MM.1S (cell line): ENCODE data around the gene CCT5.

Experiments
- DNase-seq: peaks from one replicate; pipeline ENCODE4 v3.0.0-alpha.2; 2015
- H2AFZ ChIP-seq: fragments of 300-600 bp; sonication (generic); 2 replicates; pipeline ENCODE4 v1.6.0; 2016; ENCODE audit warnings: antibody characterized with exemption, low read length
- H3F3A ChIP-seq: fragments of 300-600 bp; sonication (generic); 2 replicates; pipeline ENCODE4 v1.6.1; 2016; ENCODE audit warnings: mild to moderate bottlenecking, antibody characterized with exemption, low read length, moderate library complexity, mixed read lengths; ENCODE audit not compliant: insufficient read depth
- H3K27ac ChIP-seq: fragments of 300-600 bp; sonication (generic); 2 replicates; pipeline ENCODE4 v1.5.1; 2016; ENCODE audit warnings: mild to moderate bottlenecking, low read length
- H3K27me3 ChIP-seq: fragments of 300-600 bp; sonication (generic); replicated peaks from 2 replicates; pipeline ENCODE4 v1.6.0; 2016; ENCODE audit warnings: low read length; ENCODE audit not compliant: insufficient read depth
- H3K36me3 ChIP-seq: fragments of 300-600 bp; sonication (generic); replicated peaks from 2 replicates; pipeline ENCODE4 v1.6.1; 2016; ENCODE audit warnings: mild to moderate bottlenecking, low read length, mixed read lengths; ENCODE audit not compliant: insufficient read depth
- H3K4me1 ChIP-seq: fragments of 300-600 bp; sonication (generic); 2 replicates; pipeline ENCODE4 v1.6.1; 2016; ENCODE audit warnings: low read length, mixed read lengths
- H3K4me2 ChIP-seq: fragments of 300-600 bp; sonication (generic); 2 replicates; pipeline ENCODE4 v1.6.0; 2016; ENCODE audit warnings: low read depth, low read length
- H3K4me3 ChIP-seq: fragments of 300-600 bp; sonication (generic); 2 replicates; pipeline ENCODE4 v1.5.1; 2016; ENCODE audit warnings: low read length, mixed read lengths
- H3K79me2 ChIP-seq: fragments of 300-600 bp; sonication (generic); 2 replicates; pipeline ENCODE4 v1.6.1; 2016; ENCODE audit warnings: mixed run types, low read length, mixed read lengths
- H3K9ac ChIP-seq: fragments of 300-600 bp; sonication (generic); 2 replicates; pipeline ENCODE4 v1.6.1; 2016; ENCODE audit warnings: low read length, mixed read lengths
- H3K9me2 ChIP-seq: fragments of 300-600 bp; sonication (generic); replicated peaks from 2 replicates; pipeline ENCODE4 v1.6.1; 2016; ENCODE audit warnings: mild to moderate bottlenecking, low read length, mixed read lengths; ENCODE audit not compliant: insufficient read depth
- H3K9me3 ChIP-seq: fragments of 300-600 bp; sonication (generic); replicated peaks from 2 replicates; pipeline ENCODE4 v1.6.1; 2016; ENCODE audit warnings: mild to moderate bottlenecking, low read length, mixed read lengths; ENCODE audit not compliant: insufficient read depth
- H4K20me1 ChIP-seq: fragments of 300-600 bp; sonication (generic); 2 replicates; pipeline ENCODE4 v1.6.1; 2016; ENCODE audit warnings: mild to moderate bottlenecking, low read length, moderate library complexity, mixed read lengths; ENCODE audit not compliant: insufficient read depth
- CTCF ChIP-seq: fragments of 300-600 bp; sonication (generic); IDR thresholded peaks from 2 replicates; pipeline ENCODE4 v1.5.1; 2016; ENCODE audit warnings: antibody characterized with exemption, low read length, mixed read lengths
- EZH2 ChIP-seq: fragments of 300-600 bp; sonication (generic); optimal IDR thresholded peaks from 2 replicates; pipeline ENCODE3; 2017; ENCODE audit warnings: low read depth, mild to moderate bottlenecking, antibody characterized with exemption, low read length, mixed read lengths
- EZH2phosphoT487 ChIP-seq: fragments of 300-600 bp; sonication (generic); IDR thresholded peaks from 2 replicates; pipeline ENCODE4 v1.6.1; 2018; ENCODE audit warnings: antibody characterized with exemption, low read length

Gene CCT5

GRCh38 chr5:10209004-10209403, 41.1 kb upstream of the CCT5 start:
- TF ChIP-seq CTCF (no peak), EZH2phosphoT487 (no peak), EZH2 (no peak)
- Histone ChIP-seq H3F3A (no peaks in the 10 kb centered on the region), H3K4me1 (no peaks in the 10 kb centered on the region), H3K27ac (no peak overlapping the region), H3K36me3 (no peaks in the 10 kb centered on the region), H3K27me3 (no peaks in the 10 kb centered on the region), H3K4me2 (no peak overlapping the region), H3K9ac (no peak overlapping the region), H3K79me2 (no peaks in the 10 kb centered on the region), H3K4me3 (no peak overlapping the region), H3K9me2 (no peaks in the 10 kb centered on the region), H2AFZ (no peak overlapping the region), H3K9me3 (no peaks in the 10 kb centered on the region), H4K20me1 (no peaks in the 10 kb centered on the region)
- DNase-seq = no peak

- Histone ChIP-seq H4K20me1 (no peaks in the 10 kb centered on the region), H2AFZ (no peak overlapping the region), H3K9me2 (no peaks in the 10 kb centered on the region), H3K4me2 (no peak overlapping the region), H3K4me3 (no peak overlapping the region), H3K79me2 (no peaks in the 10 kb centered on the region), H3K36me3 (no peaks in the 10 kb centered on the region), H3F3A (no peaks in the 10 kb centered on the region), H3K27ac (no peak overlapping the region), H3K9me3 (no peaks in the 10 kb centered on the region), H3K27me3 (no peaks in the 10 kb centered on the region), H3K4me1 (no peaks in the 10 kb centered on the region), H3K9ac (no peak overlapping the region)
- DNase-seq = no peak
- TF ChIP-seq EZH2phosphoT487 = no peak
- TF ChIP-seq CTCF = no peak
- TF ChIP-seq EZH2 = no peak
Measured at GRCh38 chr5:10213316-10213715, 36.8 kb upstream of the CCT5 start.

DNA sequence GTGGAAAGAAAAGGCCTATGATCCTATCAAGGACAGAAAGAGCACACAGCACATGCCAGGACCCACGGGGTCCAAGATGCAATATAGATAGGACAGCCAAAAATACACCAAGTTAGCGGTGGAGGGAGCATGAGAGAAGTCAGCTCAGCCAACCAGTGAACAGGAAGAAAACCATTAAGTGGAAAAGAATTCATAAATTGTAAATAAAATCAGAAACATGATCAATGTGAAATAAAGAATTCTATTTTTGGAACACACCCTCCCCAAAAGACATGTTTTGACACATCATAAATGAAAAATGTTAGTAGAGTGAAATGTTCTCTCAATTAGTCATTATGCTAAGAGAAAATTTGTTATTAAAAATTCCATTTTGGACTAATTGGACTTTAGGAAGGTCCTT, 36.0 kb upstream of the CCT5 start:
- no peaks in the 10 kb centered on the region for H3F3A ChIP-seq
- H3K27ac ChIP-seq = no peak overlapping the region
- no peaks in the 10 kb centered on the region for H3K9me3 ChIP-seq
- H3K4me1 ChIP-seq = no peaks in the 10 kb centered on the region
- H3K36me3 ChIP-seq = no peaks in the 10 kb centered on the region
- TF ChIP-seq CTCF = no peak
- no peak for TF ChIP-seq EZH2phosphoT487
- no peak for TF ChIP-seq EZH2
- no peak for DNase-seq
- no peak overlapping the region for H3K9ac ChIP-seq
- H3K4me2 ChIP-seq = no peak overlapping the region
- no peak overlapping the region for H2AFZ ChIP-seq
- H4K20me1 ChIP-seq = no peaks in the 10 kb centered on the region
- no peaks in the 10 kb centered on the region for H3K79me2 ChIP-seq
- H3K27me3 ChIP-seq = no peaks in the 10 kb centered on the region
- no peaks in the 10 kb centered on the region for H3K9me2 ChIP-seq
- no peak overlapping the region for H3K4me3 ChIP-seq
